Measurements from ENCODE around the gene PRKCE. TPM values are rescaled to one million over a fixed set of nuclear protein-coding genes. Genes with fewer than 3 reads are reported as not detected.

Gene PRKCE
- total and polyA plus RNA-seq, 4 donors = 2.5 to 38.6 (median 5.8) TPM

- no peaks in the 10 kb centered on the region for H3K36me3 ChIP-seq (ENCODE audit: control insufficient read depth in 4 of 4, insufficient read depth in 3 of 4, low read depth in 1 of 4, low read length in 3 of 4)
- no peaks in the 10 kb centered on the region for H3K9me3 ChIP-seq (ENCODE audit: control insufficient read depth in 4 of 4, low read length in 3 of 4)
- no peak for TF ChIP-seq MAX (IDR thresholded peaks at IDR 0.05)
- no peak for TF ChIP-seq TAF1 (conservative IDR thresholded peaks at IDR 0.05)
- no peak for TF ChIP-seq ZBTB33 (IDR thresholded peaks at IDR 0.05)
- no peak for TF ChIP-seq RXRA (IDR thresholded peaks at IDR 0.05)
- no peak for TF ChIP-seq ATF3 (IDR thresholded peaks at IDR 0.05)
- no peak for TF ChIP-seq JUND (IDR thresholded peaks at IDR 0.05)
- TF ChIP-seq FOXA2 (IDR thresholded peaks at IDR 0.05) = no peak
- TF ChIP-seq GABPA (IDR thresholded peaks at IDR 0.05 in 1 of 2, conservative IDR thresholded peaks at IDR 0.05 in 1 of 2) = no peak
- TF ChIP-seq CTCF (IDR thresholded peaks at IDR 0.05; ENCODE audit: low read depth, low read length, missing input control) = no peak
- TF ChIP-seq RAD21 (IDR thresholded peaks at IDR 0.05) = no peak
- TF ChIP-seq NR2F2 (IDR thresholded peaks at IDR 0.05) = no peak
- no peak for TF ChIP-seq SP1 (IDR thresholded peaks at IDR 0.05)
- TF ChIP-seq EGR1 (IDR thresholded peaks at IDR 0.05; ENCODE audit: low read depth in 2 of 2) = no peak
- no peak for TF ChIP-seq HNF4G (IDR thresholded peaks at IDR 0.05)
- H3K27me3 ChIP-seq (ENCODE audit: control insufficient read depth in 4 of 4, insufficient read depth in 4 of 4, low read length in 3 of 4) = no peaks in the 10 kb centered on the region
- WGBS = 90% methylated on average over 5 of the region's 5 CpGs
- no peak overlapping the region for H3K9ac ChIP-seq (ENCODE audit: low read depth in 1 of 2, low read length in 2 of 2)
- no peaks in the 10 kb centered on the region for H3K4me1 ChIP-seq (ENCODE audit: control insufficient read depth in 4 of 4, insufficient read depth in 4 of 4, low read length in 3 of 4)
- DNase-seq (ENCODE audit: low spot score) = no peak
- no peak overlapping the region for H3K4me3 ChIP-seq (ENCODE audit: low read depth in 1 of 3, low read length in 3 of 3)
- no peak overlapping the region for H3K27ac ChIP-seq (ENCODE audit: low read depth in 1 of 2, low read length in 2 of 2)
Observed at GRCh38 chr2:46198164-46198883, 546.8 kb downstream of the PRKCE start.

GRCh38 chr2:46198966-46199365 lies 547.5 kb downstream of the PRKCE start:
- no peak for DNase-seq (ENCODE audit: low spot score)

More at GRCh38 chr2:46198966-46199365, 547.5 kb downstream of the PRKCE start:
- Histone ChIP-seq H3K27ac (ENCODE audit: low read depth in 1 of 2, low read length in 2 of 2) (no peak overlapping the region), H3K36me3 (ENCODE audit: control insufficient read depth in 4 of 4, insufficient read depth in 3 of 4, low read depth in 1 of 4, low read length in 3 of 4) (no peaks in the 10 kb centered on the region), H3K9ac (ENCODE audit: low read depth in 1 of 2, low read length in 2 of 2) (no peak overlapping the region), H3K27me3 (ENCODE audit: control insufficient read depth in 4 of 4, insufficient read depth in 4 of 4, low read length in 3 of 4) (no peaks in the 10 kb centered on the region), H3K4me3 (ENCODE audit: low read depth in 1 of 3, low read length in 3 of 3) (no peak overlapping the region), H3K9me3 (ENCODE audit: control insufficient read depth in 4 of 4, low read length in 3 of 4) (no peaks in the 10 kb centered on the region), H3K4me1 (ENCODE audit: control insufficient read depth in 4 of 4, insufficient read depth in 4 of 4, low read length in 3 of 4) (no peaks in the 10 kb centered on the region)
- TF ChIP-seq HNF4A (conservative IDR thresholded peaks at IDR 0.05) = no peak
- no peak for TF ChIP-seq RXRA (IDR thresholded peaks at IDR 0.05)
- no peak for TF ChIP-seq CTCF (IDR thresholded peaks at IDR 0.05; ENCODE audit: low read depth, low read length, missing input control)
- TF ChIP-seq NR2F2 (IDR thresholded peaks at IDR 0.05) = peak; percentile 23
- WGBS = 73% methylated on average over 6 of the region's 6 CpGs

Data from liver (tissue), 9 donors.